Measurements from ENCODE around the gene CDH13.

GRCh38 chr16:83005653-83006160 lies 378.9 kb downstream of the CDH13 start:
- TF ChIP-seq CTCF (IDR thresholded peaks at IDR 0.05) (no peak), POLR2A (IDR thresholded peaks at IDR 0.05) (no peak)

All from body of pancreas (tissue), 4 donors.